ENCODE results near the gene BMP5.

The BMP5 gene

GRCh38 chr6:55822815-55823214 is 52.6 kb downstream of the BMP5 start:
- Histone ChIP-seq H3K23ac (ENCODE audit: low read length in 2 of 2) (no peak overlapping the region), H2BK5ac (ENCODE audit: low read depth, low read length, poor library complexity, severe bottlenecking) (no peak overlapping the region), H2AFZ (ENCODE audit: low read depth, low read length) (no peak overlapping the region), H3K27ac (ENCODE audit: low read length, poor library complexity, severe bottlenecking) (no peak overlapping the region), H3K9me3 (ENCODE audit: control insufficient read depth, low read length) (no peaks in the 10 kb centered on the region), H2BK12ac (ENCODE audit: low read length in 2 of 2) (no peak overlapping the region), H2AK5ac (ENCODE audit: low read length, severe bottlenecking) (no peak overlapping the region), H3K4me2 (ENCODE audit: low read length, poor library complexity, severe bottlenecking) (no peak overlapping the region), H3K36me3 (ENCODE audit: control insufficient read depth in 1 of 2, insufficient read depth in 2 of 2, low read depth in 1 of 2, low read length in 2 of 2) (no peaks in the 10 kb centered on the region), H3K14ac (ENCODE audit: low read length in 2 of 2) (no peak overlapping the region), H3K4ac (ENCODE audit: low read depth in 1 of 2, low read length in 2 of 2) (no peak overlapping the region), H2BK120ac (ENCODE audit: low read depth, low read length) (no peak overlapping the region), H3K27me3 (ENCODE audit: control insufficient read depth in 1 of 2, insufficient read depth in 1 of 2, low read length in 2 of 2) (no peaks in the 10 kb centered on the region), H3K79me1 (replicated peaks; ENCODE audit: low read length, poor library complexity, severe bottlenecking) (no peaks in the 10 kb centered on the region), H4K8ac (ENCODE audit: low read length) (no peak overlapping the region), H3K4me3 (ENCODE audit: insufficient read depth in 1 of 2, low read depth in 1 of 2, low read length in 2 of 2) (no peak overlapping the region), H3K9ac (ENCODE audit: low read length) (no peak overlapping the region), H3K4me1 (ENCODE audit: control insufficient read depth, insufficient read depth, low read depth, low read length) (no peaks in the 10 kb centered on the region), H4K91ac (ENCODE audit: low read length) (no peak overlapping the region), H2BK15ac (ENCODE audit: low read depth, poor library complexity, severe bottlenecking) (no peak overlapping the region), H3K18ac (ENCODE audit: low read depth in 1 of 2, low read length in 2 of 2) (no peak overlapping the region)
- no peak for DNase-seq
- WGBS: no CpG with 5 or more reads among the region's 2 CpGs

DNA sequence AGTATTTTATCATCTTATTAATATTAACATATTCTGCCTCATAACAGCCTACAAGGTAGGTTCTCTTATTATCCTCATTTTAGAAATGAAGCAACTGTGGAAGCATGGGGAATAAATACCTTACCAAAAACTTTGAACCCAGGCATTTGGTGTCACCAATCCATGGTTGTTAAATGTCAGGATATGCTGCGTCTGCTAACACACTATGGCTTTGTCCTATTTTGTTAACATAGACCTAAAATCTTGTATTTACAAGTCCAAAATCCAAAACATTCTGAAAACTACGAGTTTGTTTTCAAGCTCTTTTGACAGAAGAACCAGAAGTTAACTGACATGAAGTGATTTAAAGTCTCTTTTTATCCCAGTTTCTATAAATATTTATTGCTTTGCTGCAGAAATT is 53.4 kb downstream of the BMP5 start:
- Histone ChIP-seq H3K79me1 (replicated peaks; ENCODE audit: low read length, poor library complexity, severe bottlenecking) (no peaks in the 10 kb centered on the region), H2BK120ac (ENCODE audit: low read depth, low read length) (no peak overlapping the region), H3K27ac (ENCODE audit: low read length, poor library complexity, severe bottlenecking) (no peak overlapping the region), H3K18ac (ENCODE audit: low read depth in 1 of 2, low read length in 2 of 2) (no peak overlapping the region), H3K36me3 (ENCODE audit: control insufficient read depth in 1 of 2, insufficient read depth in 2 of 2, low read depth in 1 of 2, low read length in 2 of 2) (no peaks in the 10 kb centered on the region), H3K4me2 (ENCODE audit: low read length, poor library complexity, severe bottlenecking) (no peak overlapping the region), H3K27me3 (ENCODE audit: control insufficient read depth in 1 of 2, insufficient read depth in 1 of 2, low read length in 2 of 2) (no peaks in the 10 kb centered on the region), H2AK5ac (ENCODE audit: low read length, severe bottlenecking) (no peak overlapping the region), H2BK12ac (ENCODE audit: low read length in 2 of 2) (no peak overlapping the region), H2AFZ (ENCODE audit: low read depth, low read length) (no peak overlapping the region), H4K91ac (ENCODE audit: low read length) (no peak overlapping the region), H4K8ac (ENCODE audit: low read length) (no peak overlapping the region), H3K4ac (ENCODE audit: low read depth in 1 of 2, low read length in 2 of 2) (no peak overlapping the region), H3K9ac (ENCODE audit: low read length) (no peak overlapping the region), H3K14ac (ENCODE audit: low read length in 2 of 2) (no peak overlapping the region), H3K9me3 (ENCODE audit: control insufficient read depth, low read length) (no peaks in the 10 kb centered on the region), H3K4me1 (ENCODE audit: control insufficient read depth, insufficient read depth, low read depth, low read length) (no peaks in the 10 kb centered on the region), H3K4me3 (ENCODE audit: insufficient read depth in 1 of 2, low read depth in 1 of 2, low read length in 2 of 2) (no peak overlapping the region), H2BK5ac (ENCODE audit: low read depth, low read length, poor library complexity, severe bottlenecking) (no peak overlapping the region), H2BK15ac (ENCODE audit: low read depth, poor library complexity, severe bottlenecking) (no peak overlapping the region), H3K23ac (ENCODE audit: low read length in 2 of 2) (no peak overlapping the region)
- WGBS: 100% methylated on average over 1 of the region's 2 CpGs
- no peak for DNase-seq

DNA sequence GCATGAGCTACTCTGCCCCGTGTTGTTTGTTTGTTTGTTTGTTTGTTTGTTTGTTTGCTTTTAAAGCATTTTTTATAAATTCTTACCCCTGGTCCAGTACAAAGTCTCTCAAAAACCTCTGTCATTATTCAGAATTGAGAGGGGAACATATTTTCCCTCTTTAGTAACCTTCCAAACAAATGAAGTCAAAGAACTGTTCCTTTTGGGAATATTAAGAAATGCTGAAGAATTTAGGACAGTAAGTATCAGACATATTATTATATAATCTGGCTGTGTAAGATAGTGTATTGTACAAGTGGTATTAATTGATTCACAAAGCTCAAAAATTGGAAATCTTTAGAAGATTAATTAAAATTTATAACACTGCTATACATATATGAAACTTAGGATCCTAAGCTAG is 54.7 kb downstream of the BMP5 start:
- Histone ChIP-seq H3K9ac (ENCODE audit: low read length) (no peak overlapping the region), H3K23ac (ENCODE audit: low read length in 2 of 2) (no peak overlapping the region), H2BK12ac (ENCODE audit: low read length in 2 of 2) (no peak overlapping the region), H3K36me3 (ENCODE audit: control insufficient read depth in 1 of 2, insufficient read depth in 2 of 2, low read depth in 1 of 2, low read length in 2 of 2) (no peaks in the 10 kb centered on the region), H4K91ac (ENCODE audit: low read length) (no peak overlapping the region), H3K4me2 (ENCODE audit: low read length, poor library complexity, severe bottlenecking) (no peak overlapping the region), H3K4ac (ENCODE audit: low read depth in 1 of 2, low read length in 2 of 2) (no peak overlapping the region), H3K27ac (ENCODE audit: low read length, poor library complexity, severe bottlenecking) (no peak overlapping the region), H3K9me3 (ENCODE audit: control insufficient read depth, low read length) (no peaks in the 10 kb centered on the region), H2AK5ac (ENCODE audit: low read length, severe bottlenecking) (no peak overlapping the region), H2BK120ac (ENCODE audit: low read depth, low read length) (no peak overlapping the region), H3K4me3 (ENCODE audit: insufficient read depth in 1 of 2, low read depth in 1 of 2, low read length in 2 of 2) (no peak overlapping the region), H3K4me1 (ENCODE audit: control insufficient read depth, insufficient read depth, low read depth, low read length) (no peaks in the 10 kb centered on the region), H3K79me1 (replicated peaks; ENCODE audit: low read length, poor library complexity, severe bottlenecking) (no peaks in the 10 kb centered on the region), H2BK5ac (ENCODE audit: low read depth, low read length, poor library complexity, severe bottlenecking) (no peak overlapping the region), H2AFZ (ENCODE audit: low read depth, low read length) (no peak overlapping the region), H3K14ac (ENCODE audit: low read length in 2 of 2) (no peak overlapping the region), H4K8ac (ENCODE audit: low read length) (no peak overlapping the region), H3K27me3 (ENCODE audit: control insufficient read depth in 1 of 2, insufficient read depth in 1 of 2, low read length in 2 of 2) (no peaks in the 10 kb centered on the region), H2BK15ac (ENCODE audit: low read depth, poor library complexity, severe bottlenecking) (no peak overlapping the region), H3K18ac (ENCODE audit: low read depth in 1 of 2, low read length in 2 of 2) (no peak overlapping the region)
- DNase-seq: no peak
- no CpG with 5 or more reads among the region's 1 CpG for WGBS

GRCh38 chr6:55819811-55820210 is 55.6 kb downstream of the BMP5 start:
- Histone ChIP-seq H2AFZ (ENCODE audit: low read depth, low read length) (no peak overlapping the region), H3K9me3 (ENCODE audit: control insufficient read depth, low read length) (no peaks in the 10 kb centered on the region), H2BK5ac (ENCODE audit: low read depth, low read length, poor library complexity, severe bottlenecking) (no peak overlapping the region), H3K14ac (ENCODE audit: low read length in 2 of 2) (no peak overlapping the region), H3K79me1 (replicated peaks; ENCODE audit: low read length, poor library complexity, severe bottlenecking) (no peaks in the 10 kb centered on the region), H3K4me2 (ENCODE audit: low read length, poor library complexity, severe bottlenecking) (no peak overlapping the region), H3K4me1 (ENCODE audit: control insufficient read depth, insufficient read depth, low read depth, low read length) (no peaks in the 10 kb centered on the region), H3K36me3 (ENCODE audit: control insufficient read depth in 1 of 2, insufficient read depth in 2 of 2, low read depth in 1 of 2, low read length in 2 of 2) (no peaks in the 10 kb centered on the region), H3K4me3 (ENCODE audit: insufficient read depth in 1 of 2, low read depth in 1 of 2, low read length in 2 of 2) (no peak overlapping the region), H4K8ac (ENCODE audit: low read length) (no peak overlapping the region), H2BK15ac (ENCODE audit: low read depth, poor library complexity, severe bottlenecking) (no peak overlapping the region), H3K23ac (ENCODE audit: low read length in 2 of 2) (no peak overlapping the region), H3K18ac (ENCODE audit: low read depth in 1 of 2, low read length in 2 of 2) (no peak overlapping the region), H2BK120ac (ENCODE audit: low read depth, low read length) (no peak overlapping the region), H2AK5ac (ENCODE audit: low read length, severe bottlenecking) (no peak overlapping the region), H3K27ac (ENCODE audit: low read length, poor library complexity, severe bottlenecking) (no peak overlapping the region), H3K4ac (ENCODE audit: low read depth in 1 of 2, low read length in 2 of 2) (no peak overlapping the region), H3K9ac (ENCODE audit: low read length) (no peak overlapping the region), H2BK12ac (ENCODE audit: low read length in 2 of 2) (no peak overlapping the region), H4K91ac (ENCODE audit: low read length) (no peak overlapping the region), H3K27me3 (ENCODE audit: control insufficient read depth in 1 of 2, insufficient read depth in 1 of 2, low read length in 2 of 2) (no peaks in the 10 kb centered on the region)
- no peak for DNase-seq
- 74% methylated on average over 3 of the region's 4 CpGs for WGBS
